Gastroesophageal sphincter (tissue), 4 donors: ENCODE results near the gene CAPS. TPM values are rescaled to one million over a fixed set of nuclear protein-coding genes. Genes with fewer than 3 reads are reported as not detected.

Experiments
- ATAC-seq: fragments of 150-250 bp; one replicate; pipeline ENCODE4 v1.9.1; 2016; ENCODE audit warnings: mild to moderate bottlenecking, moderate library complexity
- H3K27ac ChIP-seq, 4 donors: fragments of 200-600 bp; sonication (generic) in 3 of 4; 1 replicate in 3 of 4; 2 replicates in 1 of 4; pipeline ENCODE4 v1.5.1; 2016 to 2019
- H3K27me3 ChIP-seq: fragments of 200-600 bp; sonication (generic); one replicate; pipeline ENCODE4 v1.5.1; 2019
- H3K36me3 ChIP-seq, 2 donors: fragments of 200-600 bp; sonication (generic); one replicate each; pipeline ENCODE4 v1.5.1; 2019; ENCODE audit warnings: control low read depth in 1 of 2
- H3K4me1 ChIP-seq, 3 donors: fragments of 200-600 bp; sonication (generic); 1 replicate in 2 of 3; 2 replicates in 1 of 3; pipeline ENCODE4 v1.5.1; 2016 to 2019; ENCODE audit warnings: control low read depth in 2 of 3
- H3K4me3 ChIP-seq, 2 donors: fragments of 200-600 bp; sonication (generic); one replicate each; pipeline ENCODE4 v1.5.1; 2019; ENCODE audit warnings: mild to moderate bottlenecking in 1 of 2, moderate library complexity in 1 of 2
- H3K9me3 ChIP-seq, 3 donors: fragments of 200-600 bp; sonication (generic); one replicate each; pipeline ENCODE4 v1.5.1; 2017 to 2019; ENCODE audit warnings: control low read depth in 2 of 3
- CTCF ChIP-seq, 4 experiments: fragments of 200-600 bp in 2 of 4; fragments of 450-650 bp in 2 of 4; sonication (generic) in 1 of 4; IDR thresholded peaks; one replicate each; pipeline ENCODE4 v1.5.1; 2017 to 2019; ENCODE audit warnings: antibody characterized with exemption in 4 of 4, mild to moderate bottlenecking in 2 of 4, moderate library complexity in 2 of 4
- EP300 ChIP-seq: sonication (generic); formaldehyde crosslinking; IDR thresholded peaks from one replicate; pipeline ENCODE4 v1.6.1; 2017; ENCODE audit warnings: antibody characterized with exemption, mild to moderate bottlenecking
- POLR2A ChIP-seq, 2 donors: fragments of 450-650 bp; IDR thresholded peaks; one replicate each; pipeline ENCODE4 v1.6.1; 2017; ENCODE audit warnings: antibody characterized with exemption in 2 of 2, mild to moderate bottlenecking in 2 of 2, moderate library complexity in 1 of 2
- POLR2AphosphoS5 ChIP-seq: sonication (generic); formaldehyde crosslinking; IDR thresholded peaks from one replicate; pipeline ENCODE4 v1.6.1; 2017; ENCODE audit warnings: antibody characterized with exemption
- WGBS, 2 donors: methylation state at CpG; one replicate each; pipeline ENCODE4 v1.1.5; 2018; ENCODE audit warnings: low coverage in 1 of 2; 5-methylcytosine and 5-hydroxymethylcytosine counted together
- total RNA-seq, 4 donors: library from RNA; depleted of rRNA; stranded (reverse); fragments of >200 nt; gene quantifications; one replicate each; pipeline ENCODE4 v1.1.0, GENCODE V29; 2016

CAPS gene
- total RNA-seq, 4 donors from 2014 or later: 10.0 to 19.6 (median 15.2) TPM

GRCh38 chr19:5940260-5941208, 26.5 kb downstream of the CAPS start:
- H3K4me3 ChIP-seq: no peak overlapping the region
- H3K27ac ChIP-seq: peak overlapping the region in 3 of 4 donors; percentile 66 to 79 (median 67)
- no peaks in the 10 kb centered on the region for H3K27me3 ChIP-seq
- no peak for TF ChIP-seq CTCF (IDR thresholded peaks at IDR 0.05)
- TF ChIP-seq POLR2A (IDR thresholded peaks at IDR 0.05): no peak
- TF ChIP-seq POLR2AphosphoS5: peak; percentile 64
- TF ChIP-seq EP300: no peak
- 73 to 87% methylated on average over 4 to 17 of the region's 21 CpGs for whole genome bisulfite sequencing, 2 donors
- H3K4me1 ChIP-seq: peaks cover 0 to 63% (median 30%) of the 10 kb centered on the region in 3 donors
- ATAC-seq: no peak
- H3K9me3 ChIP-seq: no peaks in the 10 kb centered on the region
- peaks cover 0 to 61% of the 10 kb centered on the region in 2 donors for H3K36me3 ChIP-seq

GRCh38 chr19:5941673-5942072, 27.6 kb downstream of the CAPS start:
- Histone ChIP-seq H3K4me3 (no peak overlapping the region), H3K27ac (peak overlapping the region in 3 of 4 donors; percentile 66 to 79 (median 67)), H3K4me1 (peaks cover 0 to 63% (median 28%) of the 10 kb centered on the region in 3 donors), H3K36me3 (peaks cover 0 to 49% of the 10 kb centered on the region in 2 donors), H3K27me3 (no peaks in the 10 kb centered on the region), H3K9me3 (no peaks in the 10 kb centered on the region)
- TF ChIP-seq EP300 (no peak), CTCF (IDR thresholded peaks at IDR 0.05) (no peak), POLR2AphosphoS5 (no peak), POLR2A (IDR thresholded peaks at IDR 0.05) (no peak)
- 80% methylated on average over 2 of the region's 11 CpGs; no CpG with 5 or more reads in 1 of the 2 donors for WGBS, 2 donors
- no peak for ATAC-seq

GRCh38 chr19:5943045-5943444, 29.0 kb downstream of the CAPS start:
- TF ChIP-seq EP300 (no peak), POLR2AphosphoS5 (no peak), POLR2A (IDR thresholded peaks at IDR 0.05) (no peak), CTCF (IDR thresholded peaks at IDR 0.05) (no peak)
- Histone ChIP-seq H3K27me3 (no peaks in the 10 kb centered on the region), H3K27ac (peak overlapping the region in 3 of 4 donors; percentile 66 to 79 (median 67)), H3K9me3 (no peaks in the 10 kb centered on the region), H3K4me3 (no peak overlapping the region), H3K4me1 (peaks cover 0 to 77% (median 41%) of the 10 kb centered on the region in 3 donors), H3K36me3 (peaks cover 0 to 38% of the 10 kb centered on the region in 2 donors)
- ATAC-seq: no peak
- 29 to 56% methylated on average over 5 to 6 of the region's 10 CpGs for WGBS, 2 donors

GRCh38 chr19:5943623-5944022, 29.6 kb downstream of the CAPS start:
- 29 to 61% methylated on average over 4 to 6 of the region's 10 CpGs for WGBS, 2 donors

GRCh38 chr19:5947435-5947834, 33.4 kb downstream of the CAPS start:
- 28 to 33% methylated on average over 5 to 9 of the region's 13 CpGs for WGBS, 2 donors
- no peaks in the 10 kb centered on the region for H3K36me3 ChIP-seq
- ATAC-seq: peak; percentile 82
- TF ChIP-seq POLR2AphosphoS5 (peak; percentile 60), POLR2A (IDR thresholded peaks at IDR 0.05) (no peak), CTCF (IDR thresholded peaks at IDR 0.05) (no peak), EP300 (no peak)
- H3K9me3 ChIP-seq: no peaks in the 10 kb centered on the region
- peaks cover 21 to 96% (median 76%) of the 10 kb centered on the region in 3 donors for H3K4me1 ChIP-seq
- H3K27ac ChIP-seq: peak overlapping the region; percentile 80 to 88 (median 85)
- peak overlapping the region in 1 of 2 donors; percentile 7 for H3K4me3 ChIP-seq
- H3K27me3 ChIP-seq: no peaks in the 10 kb centered on the region

More at GRCh38 chr19:5943623-5944022, 29.6 kb downstream of the CAPS start:
- Histone ChIP-seq H3K4me3 (no peak overlapping the region), H3K27ac (peak overlapping the region in 3 of 4 donors; percentile 66 to 79 (median 67)), H3K36me3 (peaks cover 0 to 32% of the 10 kb centered on the region in 2 donors), H3K9me3 (no peaks in the 10 kb centered on the region), H3K4me1 (peaks cover 0 to 83% (median 46%) of the 10 kb centered on the region in 3 donors), H3K27me3 (no peaks in the 10 kb centered on the region)
- no peak for ATAC-seq
- peak; percentile 28 for TF ChIP-seq POLR2AphosphoS5
- TF ChIP-seq POLR2A (IDR thresholded peaks at IDR 0.05): no peak
